ENCODE measurements around the gene SLC26A2. TPM values are rescaled to one million over a fixed set of nuclear protein-coding genes. Genes with fewer than 3 reads are reported as not detected.

SLC26A2 gene
- 1 to 10 TPM; 8.6 to 9.5 TPM for total RNA-seq

GRCh38 chr5:149960272-149961185 is at the start of gene SLC26A2:
Gene SLC26A2, plus strand, starts transcription at chr5:149960758. Its CDS starts 16,895 bp downstream, at chr5:149977653.
- POLR2A ChIA-PET: interaction anchor here (0.6 to 1.5 kb wide), 6 partner anchors 12 to 825 kb away, joined by 3 to 11 read pairs (median 5); partner anchors contain the start of genes HMGXB3, PPARGC1B, RBM22 and TIGD6
- CTCF ChIA-PET: interaction anchor here (1.1 to 3.3 kb wide), 6 partner anchors 9 to 132 kb away, joined by 3 to 11 read pairs (median 7); no protein-coding TSS in a partner anchor

GRCh38 chr5:149911031-149911430 is 49.5 kb upstream of the SLC26A2 start:
- CTCF ChIA-PET: no interaction called here
- POLR2A ChIA-PET: no interaction called here

- ChIA-PET POLR2A (interaction anchor here (0.6 kb wide), 1 partner anchor 920 kb away, joined by 3 read pairs; no protein-coding TSS in a partner anchor), CTCF (no interaction called here)
Observed at GRCh38 chr5:149912226-149912871, 48.2 kb upstream of the SLC26A2 start.

- ChIA-PET POLR2A (interaction anchor here (0.7 kb wide), 1 partner anchor 288 kb away, joined by 6 read pairs; no protein-coding TSS in a partner anchor), CTCF (no interaction called here)
Observed at GRCh38 chr5:149913436-149914419, 46.8 kb upstream of the SLC26A2 start.

GRCh38 chr5:149915392-149916260 is 44.9 kb upstream of the SLC26A2 start:
- ChIA-PET POLR2A (no interaction called here), CTCF (no interaction called here)

GRCh38 chr5:149916334-149917072 is 44.1 kb upstream of the SLC26A2 start:
- ChIA-PET CTCF (no interaction called here), POLR2A (no interaction called here)

- ChIA-PET POLR2A (no interaction called here), CTCF (no interaction called here)
Observed at GRCh38 chr5:149917073-149917676, 43.4 kb upstream of the SLC26A2 start.

GRCh38 chr5:149921597-149921996 is 39.0 kb upstream of the SLC26A2 start:
- ChIA-PET CTCF (no interaction called here), POLR2A (no interaction called here)

GRCh38 chr5:149922950-149923349 is 37.6 kb upstream of the SLC26A2 start:
- CTCF ChIA-PET: interaction anchor here (1.0 kb wide), 1 partner anchor 19 kb away, joined by 3 read pairs; no protein-coding TSS in a partner anchor
- POLR2A ChIA-PET: no interaction called here

- ChIA-PET CTCF (no interaction called here), POLR2A (no interaction called here)
Observed at GRCh38 chr5:149924486-149924885, 36.1 kb upstream of the SLC26A2 start.

- ChIA-PET CTCF (no interaction called here), POLR2A (no interaction called here)
Observed at GRCh38 chr5:149930043-149930748, 30.4 kb upstream of the SLC26A2 start.

GRCh38 chr5:149930749-149931574 is 29.6 kb upstream of the SLC26A2 start:
- CTCF ChIA-PET: no interaction called here
- POLR2A ChIA-PET: no interaction called here

- ChIA-PET CTCF (no interaction called here), POLR2A (no interaction called here)
Observed at GRCh38 chr5:149931992-149932436, 28.5 kb upstream of the SLC26A2 start.

GRCh38 chr5:149932445-149933350 is 27.9 kb upstream of the SLC26A2 start:
- ChIA-PET POLR2A (no interaction called here), CTCF (no interaction called here)

- CTCF ChIA-PET: interaction anchor here (0.6 kb wide), 1 partner anchor 22 kb away, joined by 3 read pairs; no protein-coding TSS in a partner anchor
- POLR2A ChIA-PET: no interaction called here
Observed at GRCh38 chr5:149935431-149935901, 25.1 kb upstream of the SLC26A2 start.

Measured in activated CD8-positive, alpha-beta memory T cell treated with anti-CD3 and anti-CD28 coated beads for 36 hours (primary cell).